ENCODE results near the gene MLST8. TPM values are rescaled to one million over a fixed set of nuclear protein-coding genes. Genes with fewer than 3 reads are reported as not detected.
"Not testable (repeated sequence)": the region's sequence is repeated elsewhere in the genome, so short reads cannot be mapped to it uniquely, and the experiment has no call there.

MLST8 gene
- polyA plus RNA-seq, 2 donors, result 27.8 to 38.3 TPM

GRCh38 chr16:2238150-2238837 is 33.0 kb downstream of the MLST8 start:
- Histone ChIP-seq H3K36me3 (ENCODE audit: control insufficient read depth in 2 of 2, insufficient read depth in 2 of 2, low read length in 1 of 2) (peaks cover 9 to 38% of the 10 kb centered on the region in 2 donors), H3K4me3 (ENCODE audit: low read depth in 1 of 2, low read length in 2 of 2) (no peak overlapping the region)

GRCh38 chr16:2238838-2239675 is 33.8 kb downstream of the MLST8 start:
- Histone ChIP-seq H3K36me3 (ENCODE audit: control insufficient read depth in 2 of 2, insufficient read depth in 2 of 2, low read length in 1 of 2) (peaks cover 7 to 37% of the 10 kb centered on the region in 2 donors), H3K9me3 (ENCODE audit: control insufficient read depth in 2 of 2, insufficient read depth in 1 of 2, low read depth in 1 of 2, low read length in 1 of 2) (no peaks in the 10 kb centered on the region), H3K27ac (ENCODE audit: low read depth in 2 of 2, low read length in 1 of 2) (no peak overlapping the region), H3K4me3 (ENCODE audit: low read depth in 1 of 2, low read length in 2 of 2) (no peak overlapping the region), H3K4me1 (ENCODE audit: control insufficient read depth in 2 of 2, insufficient read depth in 2 of 2, low read length in 1 of 2) (peaks cover 6 to 23% of the 10 kb centered on the region in 2 donors), H3K27me3 (ENCODE audit: control insufficient read depth in 1 of 2, insufficient read depth in 2 of 2, low read length in 2 of 2) (peaks cover 0 to 10% of the 10 kb centered on the region in 2 donors)
- 62 to 64% methylated on average over 15 of the region's 15 CpGs for WGBS, 2 donors

More at GRCh38 chr16:2238150-2238837, 33.0 kb downstream of the MLST8 start:
- Histone ChIP-seq H3K27ac (ENCODE audit: low read depth in 2 of 2, low read length in 1 of 2) (no peak overlapping the region), H3K4me1 (ENCODE audit: control insufficient read depth in 2 of 2, insufficient read depth in 2 of 2, low read length in 1 of 2) (peaks cover 6 to 23% of the 10 kb centered on the region in 2 donors), H3K9me3 (ENCODE audit: control insufficient read depth in 2 of 2, insufficient read depth in 1 of 2, low read depth in 1 of 2, low read length in 1 of 2) (no peaks in the 10 kb centered on the region), H3K27me3 (ENCODE audit: control insufficient read depth in 1 of 2, insufficient read depth in 2 of 2, low read length in 2 of 2) (peaks cover 0 to 10% of the 10 kb centered on the region in 2 donors)
- WGBS, 2 donors, result 54% methylated on average over 18 of the region's 18 CpGs

GRCh38 chr16:2240331-2240730 is 35.1 kb downstream of the MLST8 start:
- WGBS, 2 donors, result 61 to 71% methylated on average over 9 of the region's 9 CpGs
- not testable (repeated sequence) for H3K9me3 ChIP-seq (ENCODE audit: control insufficient read depth in 2 of 2, insufficient read depth in 1 of 2, low read depth in 1 of 2, low read length in 1 of 2)

GRCh38 chr16:2242598-2242997 is 37.3 kb downstream of the MLST8 start:
- H3K4me1 ChIP-seq (ENCODE audit: control insufficient read depth in 2 of 2, insufficient read depth in 2 of 2, low read length in 1 of 2), result peaks cover 0 to 9% of the 10 kb centered on the region in 2 donors
- no peaks in the 10 kb centered on the region for H3K27me3 ChIP-seq (ENCODE audit: control insufficient read depth in 1 of 2, insufficient read depth in 2 of 2, low read length in 2 of 2)
- no peak overlapping the region for H3K4me3 ChIP-seq (ENCODE audit: low read depth in 1 of 2, low read length in 2 of 2)
- no peaks in the 10 kb centered on the region for H3K9me3 ChIP-seq (ENCODE audit: control insufficient read depth in 2 of 2, insufficient read depth in 1 of 2, low read depth in 1 of 2, low read length in 1 of 2)
- no peak overlapping the region for H3K27ac ChIP-seq (ENCODE audit: low read depth in 2 of 2, low read length in 1 of 2)
- H3K36me3 ChIP-seq (ENCODE audit: control insufficient read depth in 2 of 2, insufficient read depth in 2 of 2, low read length in 1 of 2), result peaks cover 16 to 37% of the 10 kb centered on the region in 2 donors
- WGBS, 2 donors, result 72 to 81% methylated on average over 11 of the region's 11 CpGs

More at GRCh38 chr16:2240331-2240730, 35.1 kb downstream of the MLST8 start:
- not testable (repeated sequence) for H3K4me3 ChIP-seq (ENCODE audit: low read depth in 1 of 2, low read length in 2 of 2); H3K27me3 ChIP-seq (ENCODE audit: control insufficient read depth in 1 of 2, insufficient read depth in 2 of 2, low read length in 2 of 2); H3K27ac ChIP-seq (ENCODE audit: low read depth in 2 of 2, low read length in 1 of 2)
- peaks cover 11 to 36% of the 10 kb centered on the region in 2 donors for H3K36me3 ChIP-seq (ENCODE audit: control insufficient read depth in 2 of 2, insufficient read depth in 2 of 2, low read length in 1 of 2)
- peaks cover 6 to 26% of the 10 kb centered on the region in 2 donors for H3K4me1 ChIP-seq (ENCODE audit: control insufficient read depth in 2 of 2, insufficient read depth in 2 of 2, low read length in 1 of 2)

GRCh38 chr16:2243031-2243528 is 37.8 kb downstream of the MLST8 start:
- H3K27me3 ChIP-seq (ENCODE audit: control insufficient read depth in 1 of 2, insufficient read depth in 2 of 2, low read length in 2 of 2), result no peaks in the 10 kb centered on the region
- no peak overlapping the region for H3K4me3 ChIP-seq (ENCODE audit: low read depth in 1 of 2, low read length in 2 of 2)
- peaks cover 0 to 5% of the 10 kb centered on the region in 2 donors for H3K4me1 ChIP-seq (ENCODE audit: control insufficient read depth in 2 of 2, insufficient read depth in 2 of 2, low read length in 1 of 2)
- no peak overlapping the region for H3K27ac ChIP-seq (ENCODE audit: low read depth in 2 of 2, low read length in 1 of 2)
- WGBS, 2 donors, result 93 to 99% methylated on average over 19 of the region's 19 CpGs
- no peaks in the 10 kb centered on the region for H3K9me3 ChIP-seq (ENCODE audit: control insufficient read depth in 2 of 2, insufficient read depth in 1 of 2, low read depth in 1 of 2, low read length in 1 of 2)
- H3K36me3 ChIP-seq (ENCODE audit: control insufficient read depth in 2 of 2, insufficient read depth in 2 of 2, low read length in 1 of 2), result peaks cover 16 to 36% of the 10 kb centered on the region in 2 donors

- WGBS, 2 donors, result 93 to 95% methylated on average over 11 of the region's 11 CpGs
- no peak overlapping the region for H3K4me3 ChIP-seq (ENCODE audit: low read depth in 1 of 2, low read length in 2 of 2)
- no peaks in the 10 kb centered on the region for H3K9me3 ChIP-seq (ENCODE audit: control insufficient read depth in 2 of 2, insufficient read depth in 1 of 2, low read depth in 1 of 2, low read length in 1 of 2)
- peaks cover 16 to 36% of the 10 kb centered on the region in 2 donors for H3K36me3 ChIP-seq (ENCODE audit: control insufficient read depth in 2 of 2, insufficient read depth in 2 of 2, low read length in 1 of 2)
- no peak overlapping the region for H3K27ac ChIP-seq (ENCODE audit: low read depth in 2 of 2, low read length in 1 of 2)
- peaks cover 0 to 5% of the 10 kb centered on the region in 2 donors for H3K4me1 ChIP-seq (ENCODE audit: control insufficient read depth in 2 of 2, insufficient read depth in 2 of 2, low read length in 1 of 2)
- H3K27me3 ChIP-seq (ENCODE audit: control insufficient read depth in 1 of 2, insufficient read depth in 2 of 2, low read length in 2 of 2), result no peaks in the 10 kb centered on the region
Observed at GRCh38 chr16:2243781-2244180, 38.5 kb downstream of the MLST8 start.

- Histone ChIP-seq H3K36me3 (ENCODE audit: control insufficient read depth in 2 of 2, insufficient read depth in 2 of 2, low read length in 1 of 2) (peaks cover 16 to 36% of the 10 kb centered on the region in 2 donors), H3K4me3 (ENCODE audit: low read depth in 1 of 2, low read length in 2 of 2) (no peak overlapping the region), H3K4me1 (ENCODE audit: control insufficient read depth in 2 of 2, insufficient read depth in 2 of 2, low read length in 1 of 2) (peaks cover 0 to 5% of the 10 kb centered on the region in 2 donors), H3K9me3 (ENCODE audit: control insufficient read depth in 2 of 2, insufficient read depth in 1 of 2, low read depth in 1 of 2, low read length in 1 of 2) (no peaks in the 10 kb centered on the region), H3K27me3 (ENCODE audit: control insufficient read depth in 1 of 2, insufficient read depth in 2 of 2, low read length in 2 of 2) (no peaks in the 10 kb centered on the region), H3K27ac (ENCODE audit: low read depth in 2 of 2, low read length in 1 of 2) (no peak overlapping the region)
- WGBS, 2 donors, result 78 to 81% methylated on average over 17 of the region's 17 CpGs
Observed at GRCh38 chr16:2244301-2244700, 39.0 kb downstream of the MLST8 start.

- Histone ChIP-seq H3K36me3 (ENCODE audit: control insufficient read depth in 2 of 2, insufficient read depth in 2 of 2, low read length in 1 of 2) (peaks cover 16 to 36% of the 10 kb centered on the region in 2 donors), H3K27me3 (ENCODE audit: control insufficient read depth in 1 of 2, insufficient read depth in 2 of 2, low read length in 2 of 2) (no peaks in the 10 kb centered on the region), H3K4me3 (ENCODE audit: low read depth in 1 of 2, low read length in 2 of 2) (no peak overlapping the region), H3K27ac (ENCODE audit: low read depth in 2 of 2, low read length in 1 of 2) (no peak overlapping the region), H3K4me1 (ENCODE audit: control insufficient read depth in 2 of 2, insufficient read depth in 2 of 2, low read length in 1 of 2) (peaks cover 0 to 6% of the 10 kb centered on the region in 2 donors), H3K9me3 (ENCODE audit: control insufficient read depth in 2 of 2, insufficient read depth in 1 of 2, low read depth in 1 of 2, low read length in 1 of 2) (no peaks in the 10 kb centered on the region)
- 89 to 93% methylated on average over 30 of the region's 30 CpGs for WGBS, 2 donors
Observed at GRCh38 chr16:2244926-2245795, 39.9 kb downstream of the MLST8 start.
